T-helper 2 cell treated with Interferon-gamma antibody and Interleukin-4, amounts not matched to agents 100 ng/mL and 5 ng/mL, for 36 hours (primary cell): ENCODE data around the gene SP110. TPM values are rescaled to one million over a fixed set of nuclear protein-coding genes. Genes with fewer than 3 reads are reported as not detected.

Source experiments
- intact Hi-C: fragments of 100-400 bp; cut with micrococcal nuclease; formaldehyde crosslinking; loops from one replicate; pipeline ENCODE4 v1.15.1; 2023
- total RNA-seq: library from RNA; stranded (reverse); gene quantifications from 2 replicates; pipeline ENCODE4 v1.2.3, GENCODE V29; 2022

Gene SP110
- total RNA-seq, 1 donor from 2014 or later: 131 TPM

- intact Hi-C loops: no loop called here
These were observed 45.3 kb downstream of the SP110 start for GRCh38 chr2:230174466-230174865.

- intact Hi-C loops: no loop called here
These were observed 46.9 kb downstream of the SP110 start for GRCh38 chr2:230172852-230173251.

DNA sequence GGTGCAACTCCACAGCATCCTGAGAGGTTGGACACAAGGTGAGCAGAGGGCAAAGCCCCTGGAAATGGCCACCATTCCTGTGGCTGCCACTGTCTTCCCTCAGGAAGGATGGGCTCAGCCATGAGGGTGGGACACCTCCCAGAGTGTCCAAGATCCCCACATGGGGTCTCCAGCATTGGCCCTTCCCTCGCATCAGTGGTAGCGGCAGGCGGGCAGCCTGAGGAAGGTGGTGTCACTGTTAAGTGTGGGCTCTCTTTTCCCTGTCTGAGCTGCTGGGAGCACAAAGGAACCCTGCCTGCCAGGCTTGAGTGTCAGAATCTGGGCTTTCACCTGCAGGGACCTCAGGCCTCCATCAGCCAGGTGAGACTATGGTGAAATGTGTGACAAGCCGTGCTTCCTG, 47.6 kb downstream of the SP110 start:
- intact Hi-C loops: no loop called here

- intact Hi-C loops: no loop called here
These were observed 49.3 kb downstream of the SP110 start for GRCh38 chr2:230170532-230170931.

GRCh38 chr2:230166557-230167170, 53.1 kb downstream of the SP110 start:
- intact Hi-C loops: no loop called here

DNA sequence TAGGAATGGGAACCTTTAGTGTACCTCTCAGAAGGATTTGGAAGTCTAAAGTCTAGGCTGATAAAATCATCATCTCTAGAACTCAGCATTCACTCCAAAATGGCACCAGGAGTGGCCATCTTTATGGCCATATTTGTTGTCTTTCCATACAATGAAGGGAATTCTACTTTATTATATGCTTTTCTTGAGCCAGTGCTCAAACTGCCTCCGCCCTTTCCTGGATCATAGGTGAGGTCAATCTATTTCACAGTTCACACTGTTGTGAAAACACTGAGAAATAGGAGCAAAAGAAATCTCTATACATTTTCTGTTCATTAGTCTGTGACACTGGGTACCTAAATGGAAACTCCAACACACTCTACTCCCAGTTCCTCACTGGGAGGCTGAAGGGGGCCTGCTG, 55.6 kb downstream of the SP110 start:
- intact Hi-C loops: no loop called here

DNA sequence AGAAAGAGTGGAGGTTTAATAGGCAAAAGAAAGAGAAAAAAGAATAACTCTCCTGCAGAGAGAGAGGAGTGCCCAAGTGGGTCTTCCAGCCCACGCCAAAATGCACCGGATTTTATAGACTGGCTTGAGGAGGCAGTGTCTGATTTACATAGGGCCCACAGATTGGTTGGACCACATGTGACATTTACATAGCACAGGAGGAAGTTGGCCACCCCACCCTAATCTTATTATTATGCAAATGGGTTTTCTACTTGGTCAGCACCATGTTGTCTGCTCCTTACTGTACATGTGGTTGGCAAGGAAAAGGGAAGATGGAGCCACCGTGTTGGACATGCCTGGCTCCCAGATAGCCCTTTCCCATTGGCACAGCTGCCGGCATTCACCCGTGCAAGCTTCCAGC, 56.8 kb downstream of the SP110 start:
- intact Hi-C loops: no loop called here

GRCh38 chr2:230161184-230161583, 58.6 kb downstream of the SP110 start:
- intact Hi-C loops: no loop called here

DNA sequence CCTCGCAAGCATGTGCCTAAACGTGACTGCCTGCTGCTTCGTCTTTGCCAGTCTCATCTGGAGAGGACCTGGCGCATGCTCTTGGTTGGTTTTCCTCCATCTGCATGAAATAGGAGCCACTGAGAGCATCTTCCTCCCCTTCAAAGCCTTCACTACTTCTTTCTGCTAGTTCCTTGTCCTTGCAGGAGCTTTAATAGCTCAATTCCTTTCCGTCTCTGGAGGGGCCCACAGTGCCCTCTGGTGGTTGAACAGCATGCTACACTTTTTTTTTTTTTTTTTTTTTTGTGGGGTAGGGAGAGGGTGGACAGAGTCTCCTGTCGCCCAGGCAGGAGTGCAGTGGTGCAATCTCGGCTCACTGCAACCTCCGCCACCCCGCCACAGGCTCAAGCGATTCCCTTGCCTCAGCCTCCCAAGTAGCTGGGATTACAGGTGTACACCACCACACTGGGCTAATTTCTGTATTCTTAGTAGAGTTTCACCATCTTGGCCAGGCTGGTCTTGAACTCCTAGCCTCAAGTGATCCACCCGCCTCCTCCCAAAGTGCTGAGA, 59.6 kb downstream of the SP110 start:
- intact Hi-C loops: loop anchor here (1.0 kb wide), 2 partner anchors 93 to 152 kb away; no protein-coding TSS in a partner anchor

- intact Hi-C loops: no loop called here
These were observed 61.3 kb downstream of the SP110 start for GRCh38 chr2:230158468-230158867.

- intact Hi-C loops: no loop called here
These were observed 62.7 kb downstream of the SP110 start for GRCh38 chr2:230156782-230157699.

GRCh38 chr2:230155359-230155758, 64.4 kb downstream of the SP110 start:
- intact Hi-C loops: no loop called here

DNA sequence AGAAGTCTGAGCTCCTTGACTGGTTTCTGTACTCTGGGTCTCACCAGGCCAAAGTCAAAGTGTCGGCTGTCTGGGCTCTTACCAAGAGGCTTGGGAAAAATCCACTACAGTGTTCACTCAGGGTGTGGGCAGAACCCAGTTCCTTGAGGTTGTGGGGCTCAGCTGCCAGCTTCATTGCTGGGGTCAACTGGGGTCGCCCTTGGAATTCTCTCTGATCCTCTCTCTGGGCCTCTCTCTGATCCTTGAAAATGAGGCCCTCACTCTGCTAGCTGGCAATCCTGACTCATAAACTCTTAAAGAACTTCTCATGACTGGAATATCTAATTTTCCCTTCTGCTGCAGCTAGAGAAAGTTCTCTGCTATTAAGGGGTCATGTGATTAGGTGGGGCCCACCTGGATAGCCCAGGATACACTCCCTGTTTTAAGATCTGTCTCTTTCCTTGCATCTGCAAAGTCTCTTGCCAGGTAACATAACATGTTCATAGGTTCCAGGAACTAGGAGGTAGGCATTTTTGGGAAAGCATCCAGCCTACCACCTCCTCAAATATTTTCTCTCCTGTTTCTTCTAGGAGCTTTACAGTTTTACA, 66.3 kb downstream of the SP110 start:
- intact Hi-C loops: no loop called here

- intact Hi-C loops: no loop called here
These were observed 67.5 kb downstream of the SP110 start for GRCh38 chr2:230152334-230152733.

DNA sequence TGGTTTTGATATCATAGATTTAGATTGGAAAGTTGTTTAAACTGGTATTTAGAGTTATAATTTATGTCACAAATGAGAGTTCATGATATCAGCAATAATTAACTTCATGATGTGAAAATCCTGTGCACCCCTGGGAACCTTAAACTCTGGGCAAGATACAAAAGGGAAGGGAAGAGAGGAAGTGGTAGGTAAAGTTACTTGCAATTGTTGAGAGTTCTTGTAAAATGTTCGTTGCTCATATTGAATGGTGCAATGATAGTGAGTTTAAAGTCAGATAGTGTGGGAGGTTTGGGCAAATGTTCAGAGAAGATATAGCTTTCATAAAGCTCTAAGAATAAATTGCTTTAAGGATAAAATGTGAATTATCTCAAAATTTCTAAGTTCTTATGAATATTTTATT, 75.4 kb downstream of the SP110 start:
- intact Hi-C loops: no loop called here

DNA sequence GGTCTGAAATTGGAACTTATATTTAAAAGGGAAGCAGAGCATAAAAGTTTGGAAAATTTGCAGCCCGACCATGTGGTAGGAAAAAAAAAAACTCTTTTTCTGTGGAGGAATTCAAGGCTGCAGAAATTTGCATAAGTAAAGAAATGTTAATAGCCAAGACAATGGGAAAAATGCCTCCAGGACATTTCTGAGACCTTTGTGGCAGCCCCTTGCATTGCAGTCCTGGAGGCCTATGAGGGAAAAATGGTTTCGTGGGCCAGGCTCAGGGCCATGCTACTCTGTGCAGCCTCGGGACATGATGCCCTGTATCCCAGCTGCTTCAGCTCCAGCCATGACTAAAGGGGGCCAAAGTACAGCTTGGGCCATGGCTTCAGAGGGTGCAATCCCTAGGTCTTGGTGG, 79.1 kb downstream of the SP110 start:
- intact Hi-C loops: no loop called here

DNA sequence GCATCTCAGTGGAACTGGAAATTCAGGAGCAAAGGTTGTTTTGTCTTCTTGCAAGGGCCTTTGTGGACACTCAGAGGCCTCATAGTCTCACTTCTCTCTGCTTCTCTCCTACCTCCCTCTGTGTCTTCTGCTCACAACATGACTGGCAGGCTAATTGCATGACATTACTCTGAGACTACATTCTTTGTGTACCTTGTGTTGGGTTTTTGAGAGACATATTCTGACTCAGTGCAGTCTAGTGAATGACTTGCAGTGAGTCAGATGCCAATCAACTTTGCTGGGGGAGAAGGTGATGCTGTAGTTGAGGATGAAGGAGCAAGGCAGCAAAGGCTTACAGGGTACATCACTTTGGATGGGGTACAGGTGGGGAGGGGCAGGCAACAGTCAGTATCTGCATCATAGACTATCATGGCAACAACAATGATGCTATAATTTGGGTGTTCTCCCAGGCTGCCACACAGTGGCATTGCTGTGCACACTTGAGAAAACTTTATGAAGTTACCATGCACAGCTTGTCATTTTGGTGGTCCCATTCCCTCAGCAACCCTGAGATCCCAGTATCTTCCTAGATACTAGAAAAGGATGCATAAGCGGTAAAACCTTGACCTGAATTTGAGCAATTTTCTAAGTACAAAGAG, 81.8 kb downstream of the SP110 start:
- intact Hi-C loops: no loop called here

- intact Hi-C loops: no loop called here
These were observed 84.7 kb downstream of the SP110 start for GRCh38 chr2:230135130-230135525.

- intact Hi-C loops: no loop called here
These were observed 85.2 kb downstream of the SP110 start for GRCh38 chr2:230134496-230135129.

DNA sequence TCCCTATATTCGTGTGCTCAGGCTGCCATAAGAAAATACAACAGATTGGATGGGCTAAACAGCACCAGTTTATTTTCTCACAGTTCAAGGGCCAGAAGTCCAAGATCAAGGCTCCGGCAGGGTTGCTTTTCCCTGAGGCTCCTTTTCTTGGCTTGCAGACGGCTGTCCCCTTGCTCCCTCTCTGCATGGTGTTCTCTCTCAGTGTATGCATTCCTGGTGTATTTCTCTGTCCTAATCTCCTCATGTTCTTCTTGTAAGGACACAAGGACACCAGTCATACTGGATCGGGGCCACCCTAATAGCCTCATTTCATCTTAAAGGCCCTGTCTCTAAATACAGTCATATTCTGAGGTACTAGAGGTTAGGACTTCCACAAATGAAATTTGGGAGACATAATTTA, 88.4 kb downstream of the SP110 start:
- intact Hi-C loops: no loop called here
